ENCODE results near the gene TUBGCP2. TPM values are rescaled to one million over a fixed set of nuclear protein-coding genes. Genes with fewer than 3 reads are reported as not detected.
A peak's percentile ranks its signal among the peaks of the same experiment; 100 is the strongest.

The TUBGCP2 gene
- total RNA-seq, 1 donor: 73.2 TPM

- no peak for DNase-seq (ENCODE audit: low read depth in 2 of 3, low spot score in 2 of 3)
Measured at GRCh38 chr10:133281628-133282372, 26.9 kb downstream of the TUBGCP2 start.

GRCh38 chr10:133281084-133281483, 27.6 kb downstream of the TUBGCP2 start:
- DNase-seq (ENCODE audit: low read depth in 2 of 3, low spot score in 2 of 3): no peak

GRCh38 chr10:133280391-133281059, 28.1 kb downstream of the TUBGCP2 start:
- no peak for DNase-seq (ENCODE audit: low read depth in 2 of 3, low spot score in 2 of 3)

- DNase-seq (ENCODE audit: low read depth in 2 of 3, low spot score in 2 of 3): peak in 2 of 3 donors; percentile 20 to 51
Measured at GRCh38 chr10:133279326-133280226, 29.1 kb downstream of the TUBGCP2 start.

GRCh38 chr10:133278577-133279265, 30.0 kb downstream of the TUBGCP2 start:
- peak in 2 of 3 donors; percentile 88 to 95 for DNase-seq (ENCODE audit: low read depth in 2 of 3, low spot score in 2 of 3)

- no peak for DNase-seq (ENCODE audit: low read depth in 2 of 3, low spot score in 2 of 3)
Measured at GRCh38 chr10:133277993-133278576, 30.6 kb downstream of the TUBGCP2 start.

GRCh38 chr10:133277277-133277992, 31.2 kb downstream of the TUBGCP2 start:
- DNase-seq (ENCODE audit: low read depth in 2 of 3, low spot score in 2 of 3): no peak

- peak in 2 of 3 donors; percentile 40 to 55 for DNase-seq (ENCODE audit: low read depth in 2 of 3, low spot score in 2 of 3)
Measured at GRCh38 chr10:133276435-133277201, 32.1 kb downstream of the TUBGCP2 start, which contains the start of gene ADAM8. Gene ADAM8, minus strand, starts transcription at chr10:133276868. Its CDS starts 51 bp downstream, at chr10:133276817.

- DNase-seq (ENCODE audit: low read depth in 2 of 3, low spot score in 2 of 3): no peak
Measured at GRCh38 chr10:133276100-133276434, 32.6 kb downstream of the TUBGCP2 start.

- DNase-seq (ENCODE audit: low read depth in 2 of 3, low spot score in 2 of 3): peak in 2 of 3 donors; percentile 44 to 61
Measured at GRCh38 chr10:133275684-133276092, 33.0 kb downstream of the TUBGCP2 start.

- peak; percentile 63 to 94 (median 93) for DNase-seq (ENCODE audit: low read depth in 2 of 3, low spot score in 2 of 3)
Measured at GRCh38 chr10:133274751-133275683, 33.7 kb downstream of the TUBGCP2 start.

GRCh38 chr10:133273534-133274143, 35.0 kb downstream of the TUBGCP2 start:
- DNase-seq (ENCODE audit: low read depth in 2 of 3, low spot score in 2 of 3): no peak

- no peak for DNase-seq (ENCODE audit: low read depth in 2 of 3, low spot score in 2 of 3)
Measured at GRCh38 chr10:133272964-133273420, 35.7 kb downstream of the TUBGCP2 start.

GRCh38 chr10:133272301-133272963, 36.2 kb downstream of the TUBGCP2 start:
- no peak for DNase-seq (ENCODE audit: low read depth in 2 of 3, low spot score in 2 of 3)

- no peak for DNase-seq (ENCODE audit: low read depth in 2 of 3, low spot score in 2 of 3)
Measured at GRCh38 chr10:133271521-133272300, 37.0 kb downstream of the TUBGCP2 start.
